Activated CD4-positive, alpha-beta T cell treated with anti-CD3 and anti-CD28 coated beads for 4 hours (primary cell): ENCODE data around the gene ADAM33.

Experiments
- DNase-seq, 2 donors: peaks; one replicate each; pipeline ENCODE4 v3.0.0-alpha.2; 2020

ADAM33 gene

GRCh38 chr20:3645309-3646066 is 36.3 kb downstream of the ADAM33 start:
- DNase-seq, result no peak

GRCh38 chr20:3640259-3640658 is 41.6 kb downstream of the ADAM33 start:
- DNase-seq, result no peak

- DNase-seq, result no peak
These were observed 46.5 kb downstream of the ADAM33 start for GRCh38 chr20:3635346-3635745.

- no peak for DNase-seq
These were observed 47.8 kb downstream of the ADAM33 start for GRCh38 chr20:3633913-3634478.

GRCh38 chr20:3632311-3633004 is 49.4 kb downstream of the ADAM33 start:
- DNase-seq, result no peak

- DNase-seq, result no peak
These were observed 50.3 kb downstream of the ADAM33 start for GRCh38 chr20:3631534-3631933.

GRCh38 chr20:3630429-3630828 is 51.4 kb downstream of the ADAM33 start:
- DNase-seq, result no peak

- DNase-seq, result no peak
These were observed 51.9 kb downstream of the ADAM33 start for GRCh38 chr20:3629893-3630292.

- DNase-seq, result no peak
These were observed 53.1 kb downstream of the ADAM33 start for GRCh38 chr20:3628502-3629314.

- no peak for DNase-seq
These were observed 54.3 kb downstream of the ADAM33 start for GRCh38 chr20:3627476-3627875.

GRCh38 chr20:3622406-3622805 is 59.4 kb downstream of the ADAM33 start:
- no peak for DNase-seq

GRCh38 chr20:3621111-3621510 is 60.7 kb downstream of the ADAM33 start:
- DNase-seq, result no peak
